Inflammatory macrophage treated with lipopolysaccharide for 4 hours (primary cell): Measurements from ENCODE around the gene FBXL2.
"Not testable (repeated sequence)": the region's sequence is repeated elsewhere in the genome, so short reads cannot be mapped to it uniquely, and the experiment has no call there.

ENCODE experiments used
- DNase-seq: peaks from one replicate; pipeline ENCODE4 v3.0.0-alpha.2; 2020

The FBXL2 gene

DNA sequence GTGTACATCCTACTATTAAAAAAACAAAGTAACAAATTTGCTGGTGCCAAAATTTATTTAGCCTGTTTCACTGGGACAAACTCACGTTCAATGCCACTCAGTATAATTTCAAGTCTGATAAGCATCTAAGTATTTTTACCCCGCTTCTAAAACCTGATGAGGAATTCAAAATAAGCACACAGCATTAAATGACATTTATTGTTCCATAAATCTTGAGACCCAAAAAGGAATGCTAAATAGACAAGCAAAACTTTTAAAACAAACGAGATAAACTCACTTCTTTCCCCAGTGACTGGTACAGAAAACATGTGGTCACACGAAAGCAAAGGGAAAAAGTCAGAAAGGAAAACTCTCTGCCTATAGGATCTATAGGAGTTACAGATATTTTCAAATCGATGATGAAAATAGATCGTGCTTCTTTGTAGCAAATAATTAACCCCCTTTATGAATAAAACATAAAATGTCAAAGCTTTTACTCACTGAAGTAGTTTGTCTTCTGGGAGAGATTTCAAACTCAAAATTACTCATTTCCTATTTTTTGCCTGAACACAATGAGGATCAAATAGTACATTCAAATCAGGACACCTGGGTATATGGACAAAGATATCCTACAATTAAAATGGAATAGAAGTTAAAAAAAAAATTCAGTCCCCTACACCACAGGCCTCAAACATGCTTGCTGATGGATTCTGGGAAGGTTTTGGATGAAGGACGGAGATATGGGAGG, 111.3 kb downstream of the FBXL2 start:
- no peak for DNase-seq

DNA sequence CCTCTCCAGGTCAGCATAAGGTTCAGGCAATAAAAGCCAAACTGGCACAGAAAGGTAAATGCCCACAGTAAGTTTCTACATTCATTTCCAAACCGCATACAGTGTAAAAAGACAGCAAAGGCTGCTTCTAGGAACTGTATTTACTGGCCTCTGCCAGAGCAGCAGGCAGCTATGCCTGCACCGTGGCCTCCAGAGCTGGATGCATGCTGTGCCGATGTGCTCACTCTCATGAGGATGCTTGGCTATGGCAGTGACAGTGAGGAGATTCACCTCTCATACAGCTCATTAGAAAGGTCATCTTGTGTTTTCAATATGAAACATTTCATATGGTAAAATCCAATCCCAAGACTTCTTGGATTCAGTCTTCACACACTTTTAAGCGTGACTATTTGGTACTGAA, 112.7 kb downstream of the FBXL2 start:
- no peak for DNase-seq

DNA sequence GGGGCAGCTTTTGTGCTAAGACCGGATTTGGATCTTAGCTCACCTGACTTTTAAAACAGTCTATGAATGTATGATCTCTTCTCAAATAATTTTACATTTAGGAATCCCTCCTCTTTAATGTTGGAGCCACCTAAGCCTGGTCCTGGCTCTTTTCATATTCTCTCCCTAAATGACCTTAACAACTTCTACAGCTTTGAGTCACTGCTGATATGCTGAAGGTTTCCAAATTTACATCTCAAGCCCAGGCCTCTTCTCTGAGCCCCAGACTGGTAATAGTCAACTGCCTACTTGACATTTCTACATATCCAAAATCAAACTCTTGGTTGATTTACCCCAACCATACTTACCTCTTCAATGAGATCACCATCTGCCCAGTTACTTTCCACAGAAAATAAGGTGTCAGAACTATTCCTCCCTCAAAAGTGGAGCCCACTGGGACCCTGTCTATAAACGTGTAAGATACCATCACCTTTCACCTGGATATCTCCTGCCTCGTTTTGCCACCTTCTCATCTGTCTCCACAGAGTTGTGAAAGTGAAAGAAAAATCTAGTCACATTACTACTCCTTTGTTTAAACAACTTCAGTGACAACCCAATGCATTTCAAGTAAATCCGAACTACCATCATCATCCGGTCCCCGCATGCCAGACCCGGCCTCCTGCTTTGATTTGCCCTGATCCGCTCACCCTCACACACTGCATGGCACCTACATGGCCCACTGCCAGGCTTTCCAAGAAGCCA, 114.2 kb downstream of the FBXL2 start:
- DNase-seq = no peak

DNA sequence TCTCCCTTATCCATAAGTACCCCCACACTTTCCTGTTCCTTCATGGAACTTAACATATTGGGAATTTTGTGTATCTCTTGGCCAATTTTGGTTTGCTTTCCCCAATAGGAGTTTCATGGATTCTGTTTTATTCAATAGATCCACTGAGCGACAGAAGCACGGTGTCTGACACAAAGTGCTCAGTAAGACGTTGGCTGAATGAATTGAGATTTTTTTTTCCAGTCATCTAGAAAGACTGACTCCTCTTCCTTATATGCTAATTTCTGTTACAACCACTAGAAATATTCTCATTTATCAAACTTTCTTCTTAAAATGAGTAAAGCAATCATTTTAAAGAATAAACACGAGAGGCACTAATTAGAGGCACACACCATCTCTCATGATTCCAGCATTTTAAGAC, 114.9 kb downstream of the FBXL2 start:
- DNase-seq = no peak

DNA sequence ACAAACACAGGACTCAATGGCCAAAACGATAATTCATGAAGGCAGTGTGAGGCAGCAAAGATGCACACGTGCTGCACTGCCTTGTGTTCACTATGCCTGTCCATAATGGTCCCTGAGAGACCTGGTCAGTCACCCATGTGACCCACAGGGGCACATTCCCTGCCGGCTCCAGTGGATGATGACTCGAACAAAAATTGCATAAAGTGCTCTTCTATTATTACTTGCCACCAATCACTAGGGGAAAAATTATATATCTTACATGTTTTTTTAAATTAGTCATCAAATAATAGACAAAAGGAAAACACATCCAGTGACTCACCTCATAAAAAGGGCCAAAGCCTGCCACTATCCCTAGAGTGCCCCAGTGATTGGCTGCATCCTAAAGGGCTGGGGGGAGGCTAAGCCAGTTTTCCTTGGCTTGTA, 115.5 kb downstream of the FBXL2 start:
- DNase-seq = no peak

DNA sequence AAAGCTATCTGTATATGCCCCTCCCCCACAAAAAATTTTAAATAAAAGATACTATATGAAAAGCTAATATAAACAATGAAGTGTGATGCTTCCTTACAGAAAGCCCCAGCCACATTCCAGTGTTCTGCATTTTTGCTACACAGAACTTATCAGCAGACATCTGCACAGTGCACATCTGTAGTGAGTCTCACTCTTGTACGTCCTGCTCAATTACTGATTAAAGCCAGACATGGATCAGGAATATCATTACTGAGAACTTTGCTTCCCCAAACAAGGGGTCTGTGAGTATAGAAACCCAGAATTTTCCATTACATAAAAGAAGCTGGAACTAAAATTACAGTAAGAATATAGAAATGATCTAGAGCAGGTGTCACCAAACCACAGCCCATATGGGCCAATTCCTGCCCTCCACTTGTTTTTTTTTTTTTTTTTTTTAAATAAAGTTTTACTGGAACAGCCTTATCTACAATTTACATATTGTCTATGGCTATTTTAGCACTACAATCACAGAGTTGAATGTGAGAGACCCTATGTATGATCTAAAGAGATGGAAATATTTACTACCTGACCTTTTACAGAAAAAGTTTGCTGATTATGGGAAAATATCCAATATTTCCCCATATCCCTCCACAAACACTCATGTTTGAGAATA, 117.3 kb downstream of the FBXL2 start:
- no peak for DNase-seq

DNA sequence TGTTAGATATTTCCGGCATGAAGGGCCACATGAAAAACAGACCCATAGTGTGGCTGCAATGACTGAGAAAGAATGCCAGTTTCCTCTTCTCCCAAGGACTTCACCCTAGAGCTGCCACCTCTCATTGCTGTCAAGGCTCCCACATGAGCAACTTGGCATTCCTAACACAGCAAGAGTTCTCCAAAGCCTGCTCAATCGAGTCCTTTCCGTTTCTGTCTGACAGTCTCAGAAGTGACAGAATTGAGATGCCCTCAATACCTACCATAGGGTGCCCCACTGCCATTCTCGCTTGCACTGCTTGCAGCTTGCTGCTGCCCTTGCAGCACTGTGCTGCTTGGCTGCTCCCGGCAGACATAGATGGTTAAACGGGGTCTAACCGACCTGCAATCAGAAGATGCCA, 118.7 kb downstream of the FBXL2 start:
- DNase-seq = no peak

DNA sequence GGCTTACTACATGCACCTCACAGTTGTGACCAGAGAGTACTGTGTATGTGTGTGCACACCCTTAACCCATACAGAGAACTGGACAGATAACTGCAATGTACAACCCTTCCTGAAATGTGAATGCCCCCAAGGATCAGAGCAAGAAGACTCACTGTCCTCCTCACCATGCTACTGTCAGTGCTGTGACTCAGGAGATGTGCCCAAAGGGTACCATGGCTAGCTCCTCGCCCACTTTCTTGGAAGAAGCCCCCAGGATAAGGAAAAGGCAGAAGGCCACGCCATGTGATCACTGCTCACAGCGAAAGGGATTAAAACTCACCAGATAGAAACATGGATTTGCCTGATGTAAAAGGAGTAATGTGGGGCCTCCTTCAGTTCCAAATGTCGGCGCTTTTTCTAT, 121.2 kb downstream of the FBXL2 start:
- no peak for DNase-seq

DNA sequence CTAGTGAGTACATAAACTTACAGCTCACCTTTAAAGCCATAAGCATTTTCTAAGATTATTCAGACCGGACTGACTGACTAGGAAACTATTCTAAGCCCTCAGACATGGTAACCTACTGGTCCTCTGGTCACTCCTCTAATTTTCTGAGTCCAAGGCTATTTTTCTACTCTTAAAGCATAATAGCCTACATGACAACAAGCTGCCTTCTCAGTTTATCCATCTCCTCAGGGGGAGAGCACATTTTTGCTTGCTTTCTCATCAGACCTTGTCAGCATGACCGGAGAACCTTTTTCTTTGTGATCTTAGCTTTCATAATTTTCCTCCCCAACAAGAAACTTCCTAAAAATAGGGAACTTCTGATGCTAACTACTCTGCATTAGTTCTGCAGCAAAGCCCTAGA, 124.5 kb downstream of the FBXL2 start:
- DNase-seq = no peak

DNA sequence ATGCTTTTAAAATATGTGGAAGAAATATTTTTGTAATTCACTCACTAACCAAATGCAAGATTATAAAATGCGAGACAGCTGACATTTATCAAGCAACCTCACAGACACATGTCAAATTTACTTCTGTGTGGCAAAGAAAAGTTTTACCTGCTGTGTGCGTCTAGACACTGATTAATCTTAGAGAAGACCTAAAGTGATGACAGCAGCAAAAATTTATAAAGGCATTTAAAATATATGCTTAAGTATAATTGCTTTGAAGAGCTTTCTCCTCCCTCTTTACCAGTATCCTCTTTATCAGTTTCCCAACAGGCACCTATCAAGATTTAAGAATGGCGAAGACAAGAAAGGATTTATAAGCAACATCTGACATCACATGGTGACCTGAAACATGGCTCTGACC, 125.7 kb downstream of the FBXL2 start:
- no peak for DNase-seq

DNA sequence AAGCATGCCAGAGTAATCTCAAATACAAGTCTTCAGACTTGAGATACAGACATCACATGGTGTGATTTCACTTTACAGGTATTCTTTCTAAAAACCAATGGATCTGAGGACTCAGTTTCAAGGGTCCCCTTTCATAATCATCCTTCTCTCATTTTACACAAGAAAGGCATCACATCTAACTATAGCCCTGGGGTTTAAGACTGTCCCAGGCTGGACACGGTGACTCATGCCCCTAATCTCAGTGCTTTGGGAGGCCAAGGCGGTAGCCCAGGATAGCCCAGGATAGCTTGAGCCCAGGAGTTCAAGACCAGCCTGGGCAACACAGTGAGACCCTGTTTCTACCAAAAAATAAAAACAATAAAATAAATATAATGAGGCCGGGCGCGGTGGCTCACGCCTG, 126.5 kb downstream of the FBXL2 start:
- no peak for DNase-seq

DNA sequence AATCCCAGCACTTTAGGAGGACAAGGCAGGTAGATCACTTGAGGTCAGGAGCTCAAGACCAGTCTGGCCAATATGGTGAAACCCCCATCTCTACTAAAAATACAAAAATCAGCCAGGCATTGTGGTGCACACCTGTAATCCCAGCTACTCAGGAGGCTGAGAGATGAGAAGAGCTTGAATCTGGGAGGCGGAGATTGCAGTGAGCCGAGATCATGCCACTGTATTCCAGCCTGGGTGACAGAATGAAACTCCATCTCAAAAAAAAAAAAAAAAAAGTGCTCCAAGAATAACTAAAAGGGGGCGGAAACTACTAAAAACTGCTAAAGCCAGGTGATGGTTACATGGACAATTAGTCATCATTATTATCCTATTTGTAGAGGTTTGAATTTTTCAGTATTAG, 133.6 kb downstream of the FBXL2 start:
- not testable (repeated sequence) for DNase-seq

DNA sequence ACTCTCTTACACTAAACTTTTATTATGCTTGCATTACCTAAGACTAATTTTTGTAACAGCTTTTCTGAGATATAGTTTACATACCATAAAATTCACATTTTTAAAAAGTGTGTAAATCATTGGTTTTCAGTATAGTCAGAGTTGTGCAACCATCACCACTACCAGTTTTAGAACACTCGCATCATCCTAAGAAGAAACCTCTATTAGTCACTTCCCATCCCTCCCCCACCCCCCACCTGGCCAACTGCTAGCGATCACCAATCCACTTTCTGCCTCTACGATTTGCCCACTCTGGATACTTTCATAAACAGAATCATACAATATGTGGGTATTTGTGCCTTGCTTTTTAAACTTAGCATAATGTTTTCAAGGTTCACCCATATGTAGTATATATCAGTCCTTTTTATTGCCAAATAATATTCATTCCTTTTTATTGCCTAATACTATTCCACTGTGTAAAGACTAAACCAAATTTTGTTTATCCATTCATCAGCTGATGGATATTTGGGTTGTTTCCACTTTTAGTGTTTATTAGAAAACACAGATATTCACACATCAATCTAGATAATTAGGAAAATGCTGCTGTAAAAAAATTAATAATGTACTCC, 139.9 kb downstream of the FBXL2 start:
- peak; percentile 40 for DNase-seq

DNA sequence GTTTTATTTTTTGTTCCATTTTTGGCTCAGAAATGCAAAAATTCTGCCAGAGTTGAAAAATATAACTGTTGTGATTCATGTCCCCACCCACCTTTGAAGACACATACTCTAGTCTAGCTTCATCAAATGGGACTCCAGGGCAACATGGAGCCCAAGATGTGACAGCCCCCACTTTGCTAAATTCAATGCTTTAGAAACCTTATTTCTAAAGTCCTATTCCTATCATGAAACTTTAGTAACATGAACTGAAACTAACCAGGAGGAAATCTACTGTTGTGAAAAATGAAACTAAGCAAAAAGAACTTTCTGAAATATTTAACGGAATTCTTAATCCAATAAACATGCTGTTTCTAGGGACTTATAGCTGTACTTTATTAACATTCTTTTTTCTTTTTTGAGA, 142.7 kb downstream of the FBXL2 start:
- DNase-seq = peak; percentile 82

DNA sequence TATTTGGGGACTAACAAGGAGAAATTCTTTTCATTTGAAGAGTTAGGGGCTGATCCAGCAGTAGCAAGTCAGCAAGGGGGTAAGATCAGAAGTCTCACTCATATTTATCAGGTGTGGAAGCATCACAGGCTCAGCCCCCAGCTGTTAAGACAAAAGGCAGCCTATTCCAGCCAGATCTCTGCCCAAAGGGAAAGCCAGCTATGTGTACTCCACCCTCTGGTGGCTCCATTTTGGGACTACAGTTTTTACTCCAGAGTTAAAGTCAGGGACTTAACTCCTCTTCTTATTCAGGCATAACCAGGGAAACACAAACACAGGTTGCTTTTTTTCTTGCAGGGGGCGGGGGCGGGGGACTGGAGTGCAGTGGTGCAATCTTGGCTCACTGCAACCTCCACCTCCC, 143.7 kb downstream of the FBXL2 start:
- peak; percentile 34 for DNase-seq

DNA sequence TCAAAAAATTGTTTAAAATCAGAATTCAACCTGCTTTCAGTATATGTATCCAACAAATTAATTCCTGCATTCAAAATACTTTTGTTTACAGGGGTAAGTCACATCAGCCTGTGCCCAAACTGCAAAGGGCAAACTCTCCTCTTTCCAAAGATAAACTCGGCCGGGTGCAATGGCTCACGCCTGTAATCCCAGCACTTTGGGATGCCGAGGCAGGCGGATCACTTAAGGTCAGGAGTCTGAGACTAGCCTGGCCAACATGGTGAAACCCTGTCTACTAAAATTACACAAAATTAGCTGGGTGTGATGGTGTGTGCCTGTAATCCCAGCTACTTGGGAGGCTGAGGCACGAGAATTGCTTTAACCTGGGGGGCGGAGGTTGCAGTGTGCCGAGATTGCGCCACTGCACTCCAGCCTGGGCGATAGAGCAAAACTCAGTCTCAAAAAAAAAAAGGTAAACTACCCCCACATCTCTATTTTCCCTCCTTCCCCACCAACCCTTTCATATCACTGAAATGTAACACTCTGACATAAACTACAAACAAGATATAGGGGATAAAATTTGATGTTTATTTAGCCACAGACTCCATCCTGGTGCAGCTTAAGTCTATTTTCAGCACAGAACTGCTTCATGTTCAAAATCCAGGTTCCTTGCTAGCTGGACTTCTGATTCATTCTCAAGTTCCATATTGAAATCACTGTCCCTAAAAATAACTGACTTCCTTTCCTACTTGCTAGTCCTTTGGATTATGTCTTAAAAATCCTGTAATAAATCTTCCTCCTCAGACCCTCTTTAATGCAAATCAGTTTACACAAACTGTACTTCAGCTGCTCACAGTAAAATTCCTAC, 147.6 kb downstream of the FBXL2 start:
- DNase-seq = peak; percentile 35

DNA sequence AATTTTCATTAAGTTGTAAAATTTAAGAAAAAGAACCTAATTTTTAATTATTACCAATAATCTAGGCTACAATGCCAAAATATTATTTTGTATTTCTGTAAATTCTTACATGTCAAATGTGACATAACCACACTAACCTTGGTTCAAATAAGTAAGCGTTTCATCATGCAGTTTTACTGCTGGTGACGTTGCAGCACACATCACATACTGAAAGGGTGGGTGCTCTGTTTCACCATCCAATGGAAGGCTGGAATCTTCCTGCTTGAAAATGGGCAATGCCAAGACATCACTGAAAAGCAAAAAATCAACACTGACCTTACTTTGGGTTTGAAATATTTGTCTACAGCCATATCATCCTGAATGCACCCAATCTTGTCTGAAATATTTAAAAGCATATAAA, 148.2 kb downstream of the FBXL2 start:
- DNase-seq = peak; percentile 62

DNA sequence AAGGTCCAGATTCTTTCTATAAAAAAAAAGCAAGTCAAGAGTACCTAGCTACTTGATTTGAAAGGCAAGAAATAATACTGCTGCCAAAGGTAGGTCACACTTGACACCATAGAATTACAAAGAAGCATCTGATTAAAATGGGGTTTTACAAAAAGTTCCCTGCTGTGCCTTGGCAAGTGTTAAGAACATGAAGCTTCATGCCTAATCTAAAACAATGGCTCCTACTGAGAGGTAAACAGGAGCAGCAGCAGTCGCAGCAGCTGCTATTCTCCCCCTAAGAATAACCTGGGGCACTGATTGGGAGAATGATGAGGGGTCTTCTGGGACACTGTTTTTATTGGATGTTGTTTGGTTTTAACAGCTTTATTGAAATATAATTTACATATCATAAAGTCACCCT, 148.8 kb downstream of the FBXL2 start:
- no peak for DNase-seq

DNA sequence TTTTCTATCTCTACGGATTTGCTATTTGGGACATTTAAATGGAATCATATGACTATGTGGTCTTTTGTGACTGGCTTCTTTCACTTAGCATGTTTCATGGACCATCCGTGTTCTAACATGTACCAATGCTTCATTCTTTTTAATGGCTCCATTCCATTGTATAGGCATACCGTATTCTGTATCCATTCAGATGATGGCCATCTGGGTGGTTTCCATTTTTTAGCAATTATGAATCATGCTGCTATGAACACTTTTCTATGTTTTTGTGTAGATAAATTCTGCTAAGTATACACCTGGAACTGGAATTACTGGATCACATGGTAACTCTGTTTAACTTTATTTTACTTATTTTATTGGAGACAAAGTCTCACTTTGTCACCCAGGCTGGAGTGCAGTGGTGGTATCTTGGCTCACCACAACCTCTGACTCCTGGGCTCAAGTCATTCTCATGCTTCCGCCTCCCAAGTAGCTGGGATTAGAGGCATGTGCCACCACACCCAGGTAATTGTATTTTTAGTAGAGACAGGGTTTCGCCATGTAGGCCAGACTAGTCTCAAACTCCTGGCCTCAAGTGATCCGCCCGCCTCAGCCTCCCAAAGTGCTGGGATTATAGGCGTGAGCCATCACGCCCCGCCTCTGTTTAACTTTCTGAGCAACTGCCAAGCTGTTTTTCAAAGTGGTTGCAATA, 149.5 kb downstream of the FBXL2 start:
- DNase-seq = peak; percentile 19

DNA sequence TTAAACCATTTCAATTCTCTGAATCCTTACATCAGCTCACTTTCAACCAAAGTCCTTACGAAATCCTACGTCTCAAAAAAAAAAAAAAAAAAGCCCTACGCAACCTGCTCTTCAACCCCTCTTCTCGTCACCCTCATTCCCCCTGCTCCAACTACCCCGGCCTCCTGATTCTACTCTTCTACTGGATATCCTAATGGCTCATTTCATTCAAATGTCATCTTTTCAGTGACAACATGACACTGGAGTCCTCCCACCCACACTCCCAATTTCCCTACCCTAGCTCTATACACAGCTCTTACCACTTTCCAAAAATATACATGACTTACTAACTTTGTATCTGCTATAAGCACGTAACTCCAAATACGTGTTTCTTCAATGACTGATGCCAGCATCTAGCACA, 151.5 kb downstream of the FBXL2 start:
- DNase-seq = peak; percentile 81

DNA sequence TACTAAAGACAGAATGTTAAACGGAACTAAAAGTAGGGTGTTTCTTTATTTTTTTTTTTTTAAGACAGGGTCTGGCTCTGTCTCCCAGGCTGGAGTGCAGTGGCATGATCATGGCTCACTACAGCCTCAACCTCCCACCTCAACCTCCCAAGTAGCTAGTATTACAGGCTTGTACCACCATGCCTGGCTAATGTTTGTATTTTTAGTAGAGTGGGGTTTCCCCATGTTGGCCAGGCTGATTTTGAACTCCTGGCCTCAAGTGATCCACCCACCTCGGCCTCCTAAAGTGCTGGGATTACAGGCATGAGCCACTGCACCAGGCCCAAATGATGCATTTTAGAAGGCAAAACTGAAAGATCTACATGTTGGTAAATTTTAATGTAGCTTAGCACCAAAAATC, 152.1 kb downstream of the FBXL2 start:
- peak; percentile 53 for DNase-seq

DNA sequence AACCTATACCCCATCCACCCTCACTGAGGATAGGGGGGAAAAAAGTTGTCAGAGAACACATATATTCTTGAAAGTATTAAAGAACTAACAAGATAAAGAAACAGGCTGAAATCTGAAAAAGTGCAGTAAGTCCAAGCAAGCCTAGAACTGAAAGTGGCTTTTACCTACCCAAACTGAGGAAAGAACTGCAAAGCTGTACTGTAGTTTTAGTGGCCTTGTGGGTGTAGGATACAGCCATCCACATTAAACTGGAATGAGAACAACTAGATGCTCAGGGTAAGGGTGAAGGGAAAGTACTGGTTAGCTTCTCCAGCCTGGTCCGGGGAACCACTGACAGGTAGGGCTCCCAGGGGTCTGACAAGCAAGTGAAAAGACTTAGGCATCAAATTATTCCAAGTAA, 152.8 kb downstream of the FBXL2 start:
- DNase-seq = peak; percentile 12
